Endothelial cell of umbilical vein (primary cell): Measurements from ENCODE around the gene DPF3. TPM values are rescaled to one million over a fixed set of nuclear protein-coding genes. Genes with fewer than 3 reads are reported as not detected.

ENCODE experiments used
- BruUV-seq: library from RNA; stranded (reverse); fragments of 400-500 nt; replicated peaks from 2 replicates; lab custom pipeline; 2021; lab: Mats Ljungman, UMichigan
- CTCF ChIA-PET: fragments of 300-600, 350-600 bp; sonication (Branson Sonifier 250); formaldehyde crosslinking; loops from one replicate; lab custom pipeline; 2021; ENCODE audit warnings: antibody characterized with exemption, inconsistent platforms; lab: Charles Lee
- POLR2A ChIA-PET: fragments of 300-600, 350-600 bp; sonication (Branson Sonifier 250); formaldehyde crosslinking; loops from one replicate; lab custom pipeline; 2021; ENCODE audit warnings: antibody characterized with exemption, inconsistent platforms; lab: Charles Lee
- DNase-seq: peaks from one replicate; pipeline ENCODE4 v3.0.0-alpha.2; 2011; ENCODE audit warnings: low read depth, low spot score
- FAIRE-seq: peaks from 2 replicates; lab custom pipeline; 2011; peaks lifted over from hg19 to GRCh38; lab: Jason Lieb, UNC
- H2AFZ ChIP-seq: 2 replicates; pipeline ENCODE4 v1.6.0; 2012; ENCODE audit warnings: low read depth, low read length, control low read depth, inconsistent platforms
- H3K27ac ChIP-seq: 2 replicates; pipeline ENCODE4 v1.5.1; 2011; ENCODE audit warnings: low read depth, mild to moderate bottlenecking, control low read depth, low read length, moderate library complexity; ENCODE audit not compliant: insufficient read depth
- H3K27me3 ChIP-seq, 2 experiments: 2 replicates each; pipeline versions ENCODE4 v1.6.0 to v1.6.1; 2011; ENCODE audit warnings: low read length in 2 of 2, mixed read lengths in 1 of 2; ENCODE audit not compliant: control insufficient read depth in 2 of 2, insufficient read depth in 2 of 2
- H3K36me3 ChIP-seq, 2 experiments: 2 replicates in 1 of 2; 3 replicates in 1 of 2; pipeline ENCODE4 v1.5.1; 2011; ENCODE audit warnings: low read length in 2 of 2, mild to moderate bottlenecking in 1 of 2, moderate library complexity in 1 of 2; ENCODE audit not compliant: control insufficient read depth in 2 of 2, insufficient read depth in 2 of 2; ENCODE audit errors: extremely low read depth in 1 of 2
- H3K4me1 ChIP-seq: 3 replicates; pipeline ENCODE4 v1.5.1; 2011; ENCODE audit warnings: mild to moderate bottlenecking, low read length; ENCODE audit not compliant: control insufficient read depth, insufficient read depth; ENCODE audit errors: extremely low read depth
- H3K4me2 ChIP-seq: 2 replicates; pipeline ENCODE4 v1.6.1; 2011; ENCODE audit warnings: low read length, control low read depth, mixed read lengths; ENCODE audit not compliant: insufficient read depth
- H3K4me3 ChIP-seq, 3 experiments: fragments of 200-600 bp in 1 of 3; sonication (generic), shearing (Covaris generic) in 1 of 3; replicated peaks in 1 of 3; 2 replicates each; pipeline ENCODE4 v1.5.1; 2011 to 2016; ENCODE audit warnings: control low read depth in 3 of 3, low read length in 3 of 3, mild to moderate bottlenecking in 2 of 3, inconsistent platforms in 1 of 3, low read depth in 1 of 3, moderate library complexity in 1 of 3; ENCODE audit not compliant: insufficient read depth in 1 of 3
- H3K79me2 ChIP-seq: 2 replicates; pipeline ENCODE4 v1.6.0; 2012; ENCODE audit warnings: low read length, inconsistent platforms; ENCODE audit not compliant: control insufficient read depth, insufficient read depth
- H3K9ac ChIP-seq: replicated peaks from 2 replicates; pipeline ENCODE3; 2011; ENCODE audit warnings: low read length, control low read depth; ENCODE audit not compliant: insufficient read depth; ENCODE audit errors: extremely low read depth
- H3K9me1 ChIP-seq: replicated peaks from 3 replicates; pipeline ENCODE4 v1.6.0; 2011; ENCODE audit warnings: mild to moderate bottlenecking, low read length; ENCODE audit not compliant: control insufficient read depth, insufficient read depth; ENCODE audit errors: extremely low read depth
- H3K9me3 ChIP-seq: replicated peaks from 2 replicates; pipeline ENCODE4 v1.5.1; 2012; ENCODE audit warnings: low read length, inconsistent platforms; ENCODE audit not compliant: control insufficient read depth, insufficient read depth
- H4K20me1 ChIP-seq: replicated peaks from 2 replicates; pipeline ENCODE3; 2011; ENCODE audit warnings: mild to moderate bottlenecking, low read length; ENCODE audit not compliant: control insufficient read depth, insufficient read depth; ENCODE audit errors: extremely low read depth
- EZH2 ChIP-seq: IDR thresholded peaks from 2 replicates; pipeline ENCODE4 v1.6.1; 2012; ENCODE audit warnings: borderline replicate concordance, low read depth, mild to moderate bottlenecking, moderate library complexity, low read length, inconsistent platforms; ENCODE audit not compliant: severe bottlenecking
- FOS ChIP-seq: IDR thresholded peaks from 2 replicates; pipeline ENCODE4 v1.6.1; 2011; ENCODE audit warnings: mild to moderate bottlenecking, low read length, moderate library complexity, borderline replicate concordance; ENCODE audit not compliant: insufficient read depth
- GATA2 ChIP-seq: IDR thresholded peaks from 2 replicates; pipeline ENCODE4 v1.7.0; 2011; ENCODE audit warnings: low read depth, mild to moderate bottlenecking, moderate library complexity, mixed read lengths, low read length; ENCODE audit not compliant: insufficient read length, insufficient read depth
- JUN ChIP-seq: IDR thresholded peaks from 2 replicates; pipeline ENCODE4 v1.6.1; 2011; ENCODE audit warnings: borderline replicate concordance, low read depth; ENCODE audit not compliant: insufficient read length, insufficient read depth
- MYC ChIP-seq: IDR thresholded peaks from one replicate; pipeline ENCODE4 v1.6.1; 2011; ENCODE audit warnings: mild to moderate bottlenecking, low read depth, low read length
- POLR2A ChIP-seq: IDR thresholded peaks from 2 replicates; pipeline ENCODE4 v1.6.1; 2012; ENCODE audit warnings: low read depth, mild to moderate bottlenecking, control low read depth, low read length
- POLR2AphosphoS5 ChIP-seq: IDR thresholded peaks from 2 replicates; pipeline ENCODE4 v1.6.1; 2012; ENCODE audit warnings: low read depth, mild to moderate bottlenecking, control low read depth, low read length, moderate library complexity; ENCODE audit not compliant: insufficient read depth
- dilution Hi-C: fragments of 300-500 bp; cut with MboI; formaldehyde crosslinking; loops from one replicate; pipeline ENCODE4 v1.15.0; 2019; ENCODE audit warnings: low sequenced_read_pairs; ENCODE audit not compliant: extremely low pct_ligation_motif_present
- intact Hi-C: fragments of 100-400 bp; cut with micrococcal nuclease; formaldehyde crosslinking; loops from one replicate; pipeline ENCODE4 v1.10.0; 2022
- polyA plus RNA-seq, 4 experiments: library from polyadenylated mRNA; depleted of rRNA in 3 of 4; stranded (reverse) in 3 of 4; unstranded in 1 of 4; fragments of >200 nt; gene quantifications; 2 replicates each; pipeline versions ENCODE4 v1.2.1 to v1.2.3, GENCODE V29; 2011 to 2012; ENCODE audit warnings: missing spikeins in 1 of 4
- total RNA-seq: library from RNA; stranded (reverse); gene quantifications from 2 replicates; pipeline ENCODE4 v1.2.3, GENCODE V29; 2021
- TF ChIP-seq, protein P1 (sequence below): IDR thresholded peaks from 2 replicates; pipeline ENCODE4 v1.6.1; 2011; ENCODE audit not compliant: insufficient read depth, insufficient read length
- TF ChIP-seq, protein P2 (sequence below), 2 donors: IDR thresholded peaks; 1 replicate in 1 of 2; 2 replicates in 1 of 2; pipeline ENCODE4 v1.5.1; 2011; ENCODE audit warnings: low read length in 2 of 2, mild to moderate bottlenecking in 2 of 2, moderate library complexity in 2 of 2, control low read depth in 1 of 2, inconsistent platforms in 1 of 2, low read depth in 1 of 2; ENCODE audit not compliant: insufficient read depth in 1 of 2; ENCODE audit errors: extremely low read depth in 1 of 2

DPF3 gene
- total and polyA plus RNA-seq, 2 donors (not counting 3 experiments of a cell fraction or from before 2014, with no cell fraction given), result 2.4 to 3.5 TPM

GRCh38 chr14:72925815-72926291, 32.0 kb upstream of the DPF3 start:
- DNase-seq, result no peak
- dilution Hi-C loops, result no loop called here
- H3K27ac ChIP-seq, result peak overlapping the region; percentile 10
- ChIA-PET CTCF (interaction anchor here (1.2 to 5.2 kb wide), 4 partner anchors 21 to 412 kb away, joined by 3 to 31 read pairs (median 8); no protein-coding TSS in a partner anchor), POLR2A (interaction anchor here (0.7 kb wide), 1 partner anchor 56 kb away, joined by 5 read pairs; no protein-coding TSS in a partner anchor)
- BruUV-seq, result no TSS peak
- TF ChIP-seq POLR2A, result no peak
- TF ChIP-seq, protein P1, sequence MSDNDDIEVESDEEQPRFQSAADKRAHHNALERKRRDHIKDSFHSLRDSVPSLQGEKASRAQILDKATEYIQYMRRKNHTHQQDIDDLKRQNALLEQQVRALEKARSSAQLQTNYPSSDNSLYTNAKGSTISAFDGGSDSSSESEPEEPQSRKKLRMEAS, result peak; percentile 12
- H4K20me1 ChIP-seq, result no peaks in the 10 kb centered on the region
- H3K27me3 ChIP-seq, result peaks cover 0 to 2% of the 10 kb centered on the region in 2 experiments
- H3K4me2 ChIP-seq, result peak overlapping the region; percentile 90
- intact Hi-C loops, result loop anchor here (1.0 kb wide), 1 partner anchor 32 kb away; the partner anchor contains the start of gene DPF3
- H3K9ac ChIP-seq, result peak overlapping the region; percentile 43
- H2AFZ ChIP-seq, result peak overlapping the region; percentile 95
- H3K36me3 ChIP-seq, result no peaks in the 10 kb centered on the region
- H3K4me1 ChIP-seq, result peaks cover 10% of the 10 kb centered on the region
- H3K4me3 ChIP-seq, result peak overlapping the region in 2 of 3 experiments; percentile 55 to 67
- peak; percentile 18 for FAIRE-seq
- no peaks in the 10 kb centered on the region for H3K79me2 ChIP-seq
- H3K9me3 ChIP-seq, result no peaks in the 10 kb centered on the region
- no peaks in the 10 kb centered on the region for H3K9me1 ChIP-seq

DNA sequence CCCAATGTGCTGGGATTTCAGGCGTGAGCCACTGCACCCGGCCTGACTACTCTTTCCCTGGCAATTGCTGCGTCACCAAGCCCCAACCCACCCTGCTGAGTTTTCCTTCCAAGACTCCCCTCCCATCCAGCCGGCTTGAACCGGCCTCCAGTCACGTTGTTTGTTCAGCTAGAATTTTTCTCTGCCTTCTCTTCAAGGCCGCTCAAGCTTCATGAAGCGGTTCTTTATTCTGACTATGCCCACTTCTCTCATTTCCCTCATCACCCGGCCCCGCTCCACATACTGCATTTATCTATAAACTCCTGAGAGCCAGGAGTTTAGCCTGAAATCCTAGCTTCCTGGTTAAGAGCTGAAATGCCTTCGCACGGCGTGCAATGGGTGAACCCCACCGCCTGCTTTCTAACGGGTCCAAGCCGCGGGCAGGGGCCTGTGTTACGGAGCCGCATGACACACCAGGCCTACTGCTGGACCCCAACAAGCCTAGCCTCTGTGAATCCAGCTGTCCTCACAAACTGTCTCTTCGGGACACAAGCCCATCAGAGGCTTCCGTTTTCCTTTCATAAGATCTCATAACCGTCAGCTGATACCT, 31.4 kb upstream of the DPF3 start:
- BruUV-seq, result no TSS peak
- peak overlapping the region; percentile 95 for H2AFZ ChIP-seq
- peak overlapping the region; percentile 90 for H3K4me2 ChIP-seq
- H3K4me3 ChIP-seq, result no peak overlapping the region
- H3K9me1 ChIP-seq, result no peaks in the 10 kb centered on the region
- H3K9ac ChIP-seq, result peak overlapping the region; percentile 43
- H3K27ac ChIP-seq, result no peak overlapping the region
- H3K36me3 ChIP-seq, result no peaks in the 10 kb centered on the region
- no peaks in the 10 kb centered on the region for H3K79me2 ChIP-seq
- CTCF ChIA-PET, result interaction anchor here (1.2 to 5.2 kb wide), 4 partner anchors 20 to 411 kb away, joined by 3 to 31 read pairs (median 8); no protein-coding TSS in a partner anchor
- intact Hi-C loops (no loop called here), dilution Hi-C loops (no loop called here)
- DNase-seq (no peak), FAIRE-seq (no peak)
- peaks cover under 1 to 3% of the 10 kb centered on the region in 2 experiments for H3K27me3 ChIP-seq
- TF ChIP-seq, protein P1, result no peak
- TF ChIP-seq, protein P2, sequence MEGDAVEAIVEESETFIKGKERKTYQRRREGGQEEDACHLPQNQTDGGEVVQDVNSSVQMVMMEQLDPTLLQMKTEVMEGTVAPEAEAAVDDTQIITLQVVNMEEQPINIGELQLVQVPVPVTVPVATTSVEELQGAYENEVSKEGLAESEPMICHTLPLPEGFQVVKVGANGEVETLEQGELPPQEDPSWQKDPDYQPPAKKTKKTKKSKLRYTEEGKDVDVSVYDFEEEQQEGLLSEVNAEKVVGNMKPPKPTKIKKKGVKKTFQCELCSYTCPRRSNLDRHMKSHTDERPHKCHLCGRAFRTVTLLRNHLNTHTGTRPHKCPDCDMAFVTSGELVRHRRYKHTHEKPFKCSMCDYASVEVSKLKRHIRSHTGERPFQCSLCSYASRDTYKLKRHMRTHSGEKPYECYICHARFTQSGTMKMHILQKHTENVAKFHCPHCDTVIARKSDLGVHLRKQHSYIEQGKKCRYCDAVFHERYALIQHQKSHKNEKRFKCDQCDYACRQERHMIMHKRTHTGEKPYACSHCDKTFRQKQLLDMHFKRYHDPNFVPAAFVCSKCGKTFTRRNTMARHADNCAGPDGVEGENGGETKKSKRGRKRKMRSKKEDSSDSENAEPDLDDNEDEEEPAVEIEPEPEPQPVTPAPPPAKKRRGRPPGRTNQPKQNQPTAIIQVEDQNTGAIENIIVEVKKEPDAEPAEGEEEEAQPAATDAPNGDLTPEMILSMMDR (IDR thresholded peaks at IDR 0.05; ENCODE audit: extremely low read depth in 1 of 2, insufficient read depth in 1 of 2, low read depth in 1 of 2, low read length in 2 of 2), result no peak
- TF ChIP-seq MYC, result no peak
- no peak for TF ChIP-seq GATA2
- TF ChIP-seq POLR2A, result no peak
- no peak for TF ChIP-seq FOS
- TF ChIP-seq JUN, result no peak
- no peak for TF ChIP-seq POLR2AphosphoS5
- no peak for TF ChIP-seq EZH2
- no peaks in the 10 kb centered on the region for H3K9me3 ChIP-seq
- no peaks in the 10 kb centered on the region for H4K20me1 ChIP-seq
- H3K4me1 ChIP-seq, result peaks cover 10% of the 10 kb centered on the region
- POLR2A ChIA-PET, result no interaction called here
